ENCODE data around the gene COX15. TPM values are rescaled to one million over a fixed set of nuclear protein-coding genes. Genes with fewer than 3 reads are reported as not detected.

Gene COX15
- polyA plus RNA-seq, 3 donors from 2014 or later: 23.1 to 32.6 (median 29.6) TPM

DNA sequence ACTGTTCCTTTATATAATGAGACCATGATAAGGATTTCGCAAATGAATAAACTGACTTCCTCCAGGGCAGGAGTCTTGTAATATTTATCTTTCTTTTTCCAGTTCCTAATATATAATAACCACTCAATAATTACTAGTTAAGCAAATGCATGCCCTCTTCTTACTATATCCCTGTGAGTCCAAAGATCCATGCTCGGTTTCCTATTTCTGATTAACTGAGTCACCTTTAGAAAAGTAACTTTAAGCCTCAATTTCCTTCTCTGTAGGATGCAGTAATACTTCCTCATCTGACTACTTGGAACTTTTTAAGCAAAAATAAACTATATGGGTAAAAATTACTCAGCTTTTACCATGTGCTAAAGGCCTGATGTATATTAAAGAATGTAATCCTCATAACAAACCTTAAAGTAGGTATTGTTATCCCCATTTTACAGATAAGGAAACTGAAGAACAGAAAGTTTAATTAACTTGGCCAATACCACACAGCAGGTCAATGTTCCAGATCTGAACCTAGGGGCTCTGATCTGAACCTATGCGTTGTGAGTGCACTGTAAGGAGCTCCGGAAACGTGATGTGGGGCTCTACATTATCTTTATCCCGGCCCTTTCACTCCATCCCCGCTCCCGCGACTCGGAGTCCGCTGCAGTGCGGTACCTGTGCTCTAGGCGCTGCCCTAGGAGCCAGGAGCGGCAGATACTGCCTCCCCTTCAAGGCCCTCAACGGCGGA, 458 bp downstream of the COX15 start:
- Mint-ChIP-seq H3K36me3 (peaks cover 13 to 21% (median 19%) of the 10 kb centered on the region in 3 donors), H3K9me3 (no peaks in the 10 kb centered on the region), H3K4me3 (peak overlapping the region; percentile 98 to 100 (median 99)), H3K27ac (peak overlapping the region; percentile 94 to 99 (median 98)), H3K4me1 (peaks cover 34 to 63% of the 10 kb centered on the region in 2 donors), H3K27me3 (ENCODE audit: low read depth in 3 of 3) (peaks cover 4 to 10% (median 9%) of the 10 kb centered on the region in 3 donors)
- DNase-seq: no peak

- H3K27ac Mint-ChIP-seq: peak overlapping the region in 1 of 6 donors; percentile 46
- H3K9me3 Mint-ChIP-seq: no peaks in the 10 kb centered on the region
- DNase-seq: no peak
- peaks cover 4 to 10% (median 9%) of the 10 kb centered on the region in 3 donors for H3K27me3 Mint-ChIP-seq (ENCODE audit: low read depth in 3 of 3)
- peaks cover 27 to 49% of the 10 kb centered on the region in 2 donors for H3K4me1 Mint-ChIP-seq
- peaks cover 17 to 27% (median 24%) of the 10 kb centered on the region in 3 donors for H3K36me3 Mint-ChIP-seq
- no peak overlapping the region for H3K4me3 Mint-ChIP-seq
Measured at GRCh38 chr10:99730026-99730425, 1.9 kb downstream of the COX15 start.

DNA sequence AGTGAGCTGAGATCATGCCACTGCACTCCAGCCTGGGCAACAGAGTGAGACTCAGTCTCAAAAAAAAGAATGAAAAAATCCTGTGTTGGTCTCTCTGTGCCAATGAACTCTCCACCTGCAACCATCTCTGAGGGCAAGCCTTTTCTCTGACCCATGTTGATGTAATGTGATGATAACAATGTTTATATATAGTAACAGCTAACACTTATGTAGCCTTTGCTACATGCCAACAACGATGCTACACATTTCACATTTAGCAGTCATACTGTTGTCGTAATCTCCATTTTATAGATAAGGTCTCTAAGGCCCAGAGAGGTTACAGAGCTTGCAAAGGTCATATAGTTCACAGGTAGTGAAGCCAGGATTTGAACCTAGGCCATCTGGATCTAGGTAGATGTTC, 11.5 kb downstream of the COX15 start:
- no peaks in the 10 kb centered on the region for H3K4me1 Mint-ChIP-seq
- no peak overlapping the region for H3K4me3 Mint-ChIP-seq
- peaks cover 29 to 57% (median 45%) of the 10 kb centered on the region in 3 donors for H3K36me3 Mint-ChIP-seq
- DNase-seq: no peak
- H3K27ac Mint-ChIP-seq: no peak overlapping the region
- no peaks in the 10 kb centered on the region for H3K27me3 Mint-ChIP-seq (ENCODE audit: low read depth in 3 of 3)
- no peaks in the 10 kb centered on the region for H3K9me3 Mint-ChIP-seq

DNA sequence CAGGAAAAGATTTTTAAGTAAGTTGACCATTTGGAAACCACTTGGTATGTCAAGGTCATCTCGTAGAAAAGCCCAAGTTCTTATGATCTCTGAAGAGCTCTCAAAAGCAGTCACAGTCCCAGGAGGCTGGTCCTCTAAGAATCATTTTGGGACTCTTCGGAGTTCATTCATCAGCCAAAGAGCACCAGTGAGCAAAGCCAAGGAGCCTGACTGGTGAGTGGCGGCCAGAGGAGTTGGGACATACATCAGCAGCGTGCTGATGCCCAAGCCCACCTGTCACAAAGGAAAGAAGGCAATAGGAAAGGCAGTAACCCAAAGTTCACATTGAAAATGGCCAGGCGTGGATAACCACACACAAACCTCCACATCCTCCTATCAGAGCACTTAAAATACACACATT, 17.5 kb downstream of the COX15 start:
- no peaks in the 10 kb centered on the region for H3K4me1 Mint-ChIP-seq
- H3K36me3 Mint-ChIP-seq: peaks cover 17 to 46% (median 27%) of the 10 kb centered on the region in 3 donors
- H3K27ac Mint-ChIP-seq: no peak overlapping the region
- H3K9me3 Mint-ChIP-seq: no peaks in the 10 kb centered on the region
- DNase-seq: no peak
- no peaks in the 10 kb centered on the region for H3K27me3 Mint-ChIP-seq (ENCODE audit: low read depth in 3 of 3)
- H3K4me3 Mint-ChIP-seq: no peak overlapping the region

DNA sequence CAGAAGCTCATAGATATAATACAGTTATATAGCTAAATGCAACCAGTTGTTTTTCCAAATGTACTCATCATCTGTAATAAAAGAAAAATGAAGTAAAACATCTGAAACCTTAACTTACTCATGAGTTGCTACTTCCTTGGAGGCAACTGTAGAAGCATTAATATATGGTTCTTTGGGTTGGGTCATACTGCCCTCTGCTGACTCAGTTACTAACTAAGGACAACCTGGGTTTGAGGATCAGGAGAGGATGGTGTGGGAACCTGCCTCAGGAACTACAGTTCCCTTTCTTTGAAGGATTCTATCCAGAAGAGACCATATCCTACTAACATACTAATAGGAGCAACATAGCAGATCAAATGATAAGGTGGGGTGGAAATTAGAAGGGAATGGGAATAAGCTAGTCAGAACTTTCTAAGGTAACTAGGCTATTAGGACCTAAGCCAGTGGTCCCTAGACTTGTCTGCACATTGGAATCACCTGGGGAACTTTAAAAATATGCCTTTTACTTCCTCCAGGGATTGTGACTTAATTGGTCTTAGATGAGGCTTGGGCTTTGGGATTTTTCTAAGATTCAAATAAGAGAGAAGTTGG, 20.7 kb downstream of the COX15 start:
- Mint-ChIP-seq H3K27me3 (ENCODE audit: low read depth in 3 of 3) (no peaks in the 10 kb centered on the region), H3K4me1 (no peaks in the 10 kb centered on the region), H3K4me3 (no peak overlapping the region), H3K27ac (no peak overlapping the region), H3K36me3 (peaks cover 5 to 30% (median 16%) of the 10 kb centered on the region in 3 donors), H3K9me3 (no peaks in the 10 kb centered on the region)
- peak in 2 of 3 donors; percentile 19 to 20 for DNase-seq

DNA sequence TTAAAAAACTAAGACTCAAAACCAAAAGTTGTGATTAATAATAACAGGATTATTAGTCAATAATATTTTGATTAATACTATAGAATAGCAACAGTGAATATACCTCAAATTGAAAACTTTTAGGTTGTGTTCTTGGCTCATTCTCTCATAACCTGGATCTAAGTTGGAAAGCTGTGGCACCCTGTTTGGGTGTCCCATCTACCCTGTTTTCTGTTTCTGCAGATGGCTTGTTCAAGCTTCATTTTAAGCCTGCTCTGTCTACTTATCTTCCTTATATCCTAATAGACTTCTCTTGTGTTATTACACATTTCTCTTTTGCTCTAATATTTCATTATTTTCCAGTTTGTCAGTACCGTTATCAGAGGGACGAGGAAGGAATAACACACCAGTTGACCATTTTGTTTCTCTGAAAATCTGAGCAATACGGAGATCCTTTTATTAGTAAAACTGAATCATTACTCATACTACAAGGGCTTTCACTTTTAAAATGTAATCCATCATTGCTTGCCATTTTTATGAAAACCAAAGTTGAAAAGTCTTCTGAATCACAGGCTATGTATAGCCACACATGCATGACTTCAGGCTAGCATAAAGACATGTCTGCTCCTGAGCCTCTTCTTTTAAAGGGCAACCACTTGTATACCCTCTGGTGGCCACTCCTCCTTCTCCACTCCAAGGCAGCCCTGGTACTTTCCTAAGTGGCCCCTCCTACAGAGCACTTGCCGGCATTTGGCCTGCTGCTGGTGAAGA, 22.3 kb downstream of the COX15 start:
- Mint-ChIP-seq H3K9me3 (no peaks in the 10 kb centered on the region), H3K27me3 (ENCODE audit: low read depth in 3 of 3) (peaks cover 0 to 1% (median 0%) of the 10 kb centered on the region in 3 donors), H3K27ac (no peak overlapping the region), H3K36me3 (peaks cover 8 to 29% (median 15%) of the 10 kb centered on the region in 3 donors), H3K4me3 (no peak overlapping the region), H3K4me1 (no peaks in the 10 kb centered on the region)
- no peak for DNase-seq

DNA sequence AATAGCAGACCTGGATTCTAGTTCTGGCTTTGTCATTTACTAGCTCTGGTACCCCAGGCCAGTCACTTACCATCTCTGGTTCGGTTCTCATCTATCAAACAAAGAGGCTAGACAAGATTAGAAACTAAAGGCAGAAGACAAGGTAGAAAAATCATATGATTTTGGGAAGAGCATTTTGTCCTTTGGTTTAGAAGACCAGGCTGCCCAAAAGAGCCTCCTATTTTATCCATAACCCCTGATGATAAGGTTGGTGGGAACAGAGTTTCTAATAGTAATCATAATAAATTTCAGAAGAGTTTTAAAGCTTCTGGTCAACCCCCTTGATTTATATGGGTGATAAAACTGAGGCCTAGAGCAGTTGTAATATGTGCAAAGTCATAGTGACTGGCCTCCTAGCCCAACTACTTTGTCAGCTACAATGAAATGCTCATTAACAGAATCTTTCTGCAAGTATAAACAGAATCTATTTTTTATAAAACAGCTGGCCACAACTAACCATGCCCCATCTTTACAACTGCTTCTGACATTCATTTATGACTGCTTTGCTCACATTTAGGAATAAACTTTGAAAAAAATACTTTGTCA, 23.4 kb downstream of the COX15 start:
- H3K36me3 Mint-ChIP-seq: peaks cover 8 to 20% (median 15%) of the 10 kb centered on the region in 3 donors
- H3K4me3 Mint-ChIP-seq: no peak overlapping the region
- H3K27ac Mint-ChIP-seq: peak overlapping the region in 1 of 6 donors; percentile 22
- no peak for DNase-seq
- peaks cover 0 to 1% (median 0%) of the 10 kb centered on the region in 3 donors for H3K27me3 Mint-ChIP-seq (ENCODE audit: low read depth in 3 of 3)
- no peaks in the 10 kb centered on the region for H3K4me1 Mint-ChIP-seq
- no peaks in the 10 kb centered on the region for H3K9me3 Mint-ChIP-seq

GRCh38 chr10:99700649-99701048, 31.3 kb downstream of the COX15 start:
- DNase-seq: no peak
- Mint-ChIP-seq H3K27me3 (ENCODE audit: low read depth in 3 of 3) (peaks cover 0 to 5% (median 0%) of the 10 kb centered on the region in 3 donors), H3K4me1 (no peaks in the 10 kb centered on the region), H3K4me3 (no peak overlapping the region), H3K36me3 (peaks cover 29 to 60% (median 45%) of the 10 kb centered on the region in 3 donors), H3K9me3 (no peaks in the 10 kb centered on the region), H3K27ac (no peak overlapping the region)

GRCh38 chr10:99698504-99699080, 33.3 kb downstream of the COX15 start:
- Mint-ChIP-seq H3K4me3 (no peak overlapping the region), H3K4me1 (no peaks in the 10 kb centered on the region), H3K36me3 (peaks cover 25 to 60% (median 49%) of the 10 kb centered on the region in 3 donors), H3K27ac (no peak overlapping the region), H3K9me3 (no peaks in the 10 kb centered on the region), H3K27me3 (ENCODE audit: low read depth in 3 of 3) (peaks cover 0 to 4% (median 0%) of the 10 kb centered on the region in 3 donors)
- no peak for DNase-seq

- no peaks in the 10 kb centered on the region for H3K9me3 Mint-ChIP-seq
- no peaks in the 10 kb centered on the region for H3K4me1 Mint-ChIP-seq
- peaks cover 0 to 2% (median 1%) of the 10 kb centered on the region in 3 donors for H3K27me3 Mint-ChIP-seq (ENCODE audit: low read depth in 3 of 3)
- no peak for DNase-seq
- H3K27ac Mint-ChIP-seq: no peak overlapping the region
- H3K4me3 Mint-ChIP-seq: no peak overlapping the region
- peaks cover 22 to 64% (median 48%) of the 10 kb centered on the region in 3 donors for H3K36me3 Mint-ChIP-seq
Measured at GRCh38 chr10:99695761-99696160, 36.2 kb downstream of the COX15 start.

DNA sequence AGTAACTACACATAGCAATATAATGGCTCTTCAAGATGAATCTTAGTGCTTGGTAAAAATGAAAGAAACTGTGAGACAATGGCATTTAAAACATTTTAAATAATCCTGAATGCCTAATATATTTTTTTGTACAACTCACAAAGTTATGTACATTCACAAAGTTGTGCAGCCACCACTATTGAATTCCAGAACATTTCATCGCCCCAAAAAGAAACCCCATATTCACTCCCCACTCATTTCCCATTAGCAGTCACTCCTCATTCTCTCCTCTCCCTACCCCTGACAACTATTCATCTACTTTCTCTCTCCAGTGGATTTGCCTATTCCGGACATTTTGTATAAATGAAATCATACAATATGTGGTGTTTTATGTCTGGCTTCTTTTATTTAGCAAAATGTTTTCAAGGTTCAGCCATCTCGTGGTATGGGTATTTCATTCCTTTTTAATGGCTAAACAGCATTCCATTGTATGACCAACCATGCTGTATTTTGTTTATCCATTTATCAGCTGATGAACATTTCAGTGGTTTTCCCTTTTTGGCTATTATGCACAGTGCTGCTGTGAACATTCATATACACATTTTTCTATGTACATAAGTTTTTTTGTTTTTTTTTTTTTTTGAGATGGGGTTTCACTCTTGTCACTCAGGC, 37.9 kb downstream of the COX15 start:
- Mint-ChIP-seq H3K27ac (no peak overlapping the region), H3K4me3 (no peak overlapping the region), H3K27me3 (ENCODE audit: low read depth in 3 of 3) (peaks cover 0 to 2% (median 0%) of the 10 kb centered on the region in 3 donors), H3K4me1 (no peaks in the 10 kb centered on the region), H3K9me3 (no peaks in the 10 kb centered on the region), H3K36me3 (peaks cover 16 to 54% (median 37%) of the 10 kb centered on the region in 3 donors)
- no peak for DNase-seq

GRCh38 chr10:99689461-99689860, 42.5 kb downstream of the COX15 start:
- Mint-ChIP-seq H3K4me3 (no peak overlapping the region), H3K27me3 (ENCODE audit: low read depth in 3 of 3) (peaks cover 0 to 2% (median 0%) of the 10 kb centered on the region in 3 donors), H3K9me3 (no peaks in the 10 kb centered on the region), H3K4me1 (no peaks in the 10 kb centered on the region), H3K36me3 (peaks cover 13 to 35% (median 32%) of the 10 kb centered on the region in 3 donors), H3K27ac (no peak overlapping the region)
- DNase-seq: no peak

DNA sequence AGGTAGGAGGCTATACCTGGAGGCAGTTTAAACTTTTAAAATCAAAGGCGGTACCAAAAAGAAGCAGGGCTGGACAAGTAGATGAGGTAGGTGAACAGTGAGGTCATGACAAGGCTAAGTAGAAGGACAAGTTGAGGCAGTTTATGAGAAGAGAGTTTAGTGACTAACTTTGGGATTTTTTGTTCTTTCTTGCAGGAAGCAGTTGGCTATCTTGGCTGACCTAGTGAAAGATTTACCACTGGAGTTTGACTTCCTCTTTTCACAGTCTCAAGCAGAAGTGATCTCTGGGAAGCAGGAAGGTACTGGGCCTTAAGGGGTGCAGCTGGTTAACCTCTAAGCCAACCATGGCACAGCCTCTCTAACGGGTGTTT, 46.3 kb downstream of the COX15 start:
- Mint-ChIP-seq H3K4me3 (no peak overlapping the region), H3K36me3 (peaks cover 12 to 27% (median 20%) of the 10 kb centered on the region in 3 donors), H3K4me1 (no peaks in the 10 kb centered on the region), H3K27ac (peak overlapping the region in 1 of 6 donors; percentile 60), H3K9me3 (no peaks in the 10 kb centered on the region), H3K27me3 (ENCODE audit: low read depth in 3 of 3) (no peaks in the 10 kb centered on the region)
- DNase-seq: no peak
